Ovary (tissue), 9 donors: ENCODE measurements around the gene CTXN3. TPM values are rescaled to one million over a fixed set of nuclear protein-coding genes. Genes with fewer than 3 reads are reported as not detected.

Experiments used
- DNase-seq, 5 donors: peaks; one replicate each; pipeline ENCODE4 v3.0.0-alpha.2; 2019 to 2020
- H3K27ac ChIP-seq, 2 donors: fragments of 200-600 bp; one replicate each; pipeline versions ENCODE4 v1.5.1 to v1.8.0; 2019 to 2022
- H3K27me3 ChIP-seq: fragments of 200-600 bp; one replicate; pipeline ENCODE4 v1.8.0; 2022
- H3K36me3 ChIP-seq: fragments of 200-600 bp; sonication (generic); one replicate; pipeline ENCODE4 v1.5.1; 2019
- H3K4me1 ChIP-seq: one replicate; pipeline ENCODE4 v1.8.1; 2013; ENCODE audit warnings: mild to moderate bottlenecking, moderate library complexity; ENCODE audit not compliant: insufficient read depth
- H3K4me3 ChIP-seq: fragments of 200-600 bp; sonication (generic); one replicate; pipeline ENCODE4 v1.5.1; 2017
- H3K9me3 ChIP-seq, 2 donors: fragments of 200-600 bp in 1 of 2; sonication (generic) in 1 of 2; one replicate each; pipeline versions ENCODE4 v1.5.1 to v1.8.1; 2013 to 2019; ENCODE audit warnings: mild to moderate bottlenecking in 1 of 2, moderate library complexity in 1 of 2
- EP300 ChIP-seq: sonication (generic); formaldehyde crosslinking; IDR thresholded peaks from one replicate; pipeline ENCODE4 v1.6.1; 2017; ENCODE audit warnings: antibody characterized with exemption
- POLR2A ChIP-seq: fragments of 450-650 bp; IDR thresholded peaks from one replicate; pipeline ENCODE4 v1.6.1; 2017; ENCODE audit warnings: antibody characterized with exemption, mild to moderate bottlenecking, moderate library complexity
- WGBS, 3 donors: extraction: QIAGEN DNeasy Blood & Tissue Kit in 1 of 3; methylation state at CpG; one replicate each; pipeline versions ENCODE4 v1.1.5 to v1.1.7; 2013 to 2017; 5-methylcytosine and 5-hydroxymethylcytosine counted together
- intact Hi-C, 4 donors: fragments of 100-400 bp; cut with DNase I; formaldehyde crosslinking; loops; one replicate each; pipeline versions ENCODE4 v1.11.0 to v1.15.1; 2022 to 2023
- polyA plus RNA-seq, 2 donors: library from polyadenylated mRNA; stranded (reverse); fragments of 200-250 nt in 1 of 2; fragments of 350-450 nt in 1 of 2; fragmentation: Illumina TruSeq in 1 of 2; extraction: RNeasy Lipid Tissue Mini Kit (QIAGEN cat#74804) in 1 of 2; gene quantifications; one replicate each; pipeline ENCODE4 v1.2.3, GENCODE V29; 2013 to 2014
- total RNA-seq, 7 donors: library from RNA; depleted of rRNA in 2 of 7; stranded (reverse); fragments of >200 nt in 2 of 7; fragmentation: NEBNext Ultra II Directional in 3 of 7; extraction: Animal tissue kit (Norgen Biotek cat#: 25700) in 3 of 7; gene quantifications; one replicate each; pipeline versions ENCODE4 v1.1.0 to v1.2.4, GENCODE V29; 2016 to 2023
- TF ChIP-seq, protein P1 (sequence below), 3 donors: fragments of 450-650 bp in 2 of 3; fragments of 200-600 bp in 1 of 3; IDR thresholded peaks; one replicate each; pipeline versions ENCODE4 v1.5.1 to v1.8.0; 2016 to 2022; ENCODE audit warnings: antibody characterized with exemption in 3 of 3, mild to moderate bottlenecking in 1 of 3
- donor health status: DM: no; HTN: no; CAD: no; lungs with moderate emphysema.
- donor health status: DM: no; HTN: no; CAD: no.
- donor health status: Bipolar disorder and iron deficiency.
- donor health status: DM: yes; HTN: yes; CAD: no.
- donor health status: DM: no; HTN: no; CAD: no.
- donor health status: DM: yes; HTN: yes; CAD: no.

Gene CTXN3
- total and polyA plus RNA-seq, 9 donors: not detected

DNA sequence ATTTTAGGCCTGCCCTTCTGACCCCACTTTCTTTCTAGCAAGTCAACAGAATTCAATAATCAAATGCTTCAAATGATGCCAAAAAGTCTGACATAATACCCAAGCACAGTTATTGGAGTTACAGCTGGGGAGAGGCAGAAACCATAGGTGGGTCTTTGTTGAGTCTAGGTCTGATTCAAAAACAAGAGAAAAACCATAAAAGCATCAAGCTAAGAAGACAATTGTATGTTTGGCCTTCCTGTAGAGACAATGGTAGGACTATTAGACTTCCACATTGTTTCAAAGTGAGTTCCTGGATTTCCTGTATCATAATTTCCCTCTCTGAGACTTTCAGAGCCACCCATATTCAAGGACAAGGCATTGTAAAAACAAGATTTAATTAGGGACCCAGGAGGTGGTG, 37.5 kb downstream of the CTXN3 start:
- Histone ChIP-seq H3K36me3 (no peaks in the 10 kb centered on the region), H3K4me1 (peaks cover 3% of the 10 kb centered on the region), H3K27me3 (no peaks in the 10 kb centered on the region), H3K27ac (no peak overlapping the region), H3K4me3 (no peak overlapping the region), H3K9me3 (no peaks in the 10 kb centered on the region)
- intact Hi-C loops: no loop called here
- TF ChIP-seq POLR2A: no peak
- TF ChIP-seq EP300: no peak
- TF ChIP-seq, protein P1, sequence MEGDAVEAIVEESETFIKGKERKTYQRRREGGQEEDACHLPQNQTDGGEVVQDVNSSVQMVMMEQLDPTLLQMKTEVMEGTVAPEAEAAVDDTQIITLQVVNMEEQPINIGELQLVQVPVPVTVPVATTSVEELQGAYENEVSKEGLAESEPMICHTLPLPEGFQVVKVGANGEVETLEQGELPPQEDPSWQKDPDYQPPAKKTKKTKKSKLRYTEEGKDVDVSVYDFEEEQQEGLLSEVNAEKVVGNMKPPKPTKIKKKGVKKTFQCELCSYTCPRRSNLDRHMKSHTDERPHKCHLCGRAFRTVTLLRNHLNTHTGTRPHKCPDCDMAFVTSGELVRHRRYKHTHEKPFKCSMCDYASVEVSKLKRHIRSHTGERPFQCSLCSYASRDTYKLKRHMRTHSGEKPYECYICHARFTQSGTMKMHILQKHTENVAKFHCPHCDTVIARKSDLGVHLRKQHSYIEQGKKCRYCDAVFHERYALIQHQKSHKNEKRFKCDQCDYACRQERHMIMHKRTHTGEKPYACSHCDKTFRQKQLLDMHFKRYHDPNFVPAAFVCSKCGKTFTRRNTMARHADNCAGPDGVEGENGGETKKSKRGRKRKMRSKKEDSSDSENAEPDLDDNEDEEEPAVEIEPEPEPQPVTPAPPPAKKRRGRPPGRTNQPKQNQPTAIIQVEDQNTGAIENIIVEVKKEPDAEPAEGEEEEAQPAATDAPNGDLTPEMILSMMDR (IDR thresholded peaks at IDR 0.05): no peak
- no peak for DNase-seq

DNA sequence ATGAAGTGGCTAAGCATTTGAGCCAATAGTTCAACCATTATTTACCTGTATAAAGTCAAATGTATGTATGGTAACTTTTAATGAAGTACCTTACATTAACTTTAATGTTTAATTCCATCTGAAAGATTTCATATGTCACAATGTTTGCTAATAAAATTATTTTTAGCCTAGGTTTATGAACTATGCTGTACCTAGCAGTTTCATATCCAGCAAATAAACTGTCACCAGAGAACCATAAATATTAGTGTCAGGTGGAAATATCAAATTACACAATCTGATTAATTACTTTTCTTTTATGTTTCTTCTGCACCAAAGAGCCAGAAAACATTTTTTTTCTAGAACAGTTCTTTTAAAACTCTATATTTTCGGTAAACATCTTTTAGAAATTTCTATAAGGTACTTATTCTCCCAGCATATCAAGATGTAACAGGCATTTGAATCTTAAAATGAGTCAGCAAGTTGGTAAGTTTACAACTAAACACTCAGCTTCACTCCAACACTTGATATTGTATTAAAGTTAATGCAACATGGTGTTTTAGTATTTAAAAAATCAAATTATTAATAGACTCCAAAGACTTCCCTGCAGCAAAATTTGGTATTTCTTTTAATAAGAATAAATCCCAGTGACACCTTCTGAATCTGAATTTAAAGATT, 45.8 kb downstream of the CTXN3 start:
- WGBS, 3 donors: 95 to 100% (median 97%) methylated on average over 1 of the region's 1 CpG
- H3K4me3 ChIP-seq: no peak overlapping the region
- DNase-seq: no peak
- H3K36me3 ChIP-seq: no peaks in the 10 kb centered on the region
- no peaks in the 10 kb centered on the region for H3K27me3 ChIP-seq
- TF ChIP-seq, protein P1 (IDR thresholded peaks at IDR 0.05): no peak
- TF ChIP-seq EP300: no peak
- TF ChIP-seq POLR2A: no peak
- H3K27ac ChIP-seq: no peak overlapping the region
- intact Hi-C loops: no loop called here
- H3K9me3 ChIP-seq: no peaks in the 10 kb centered on the region
- H3K4me1 ChIP-seq: no peaks in the 10 kb centered on the region

DNA sequence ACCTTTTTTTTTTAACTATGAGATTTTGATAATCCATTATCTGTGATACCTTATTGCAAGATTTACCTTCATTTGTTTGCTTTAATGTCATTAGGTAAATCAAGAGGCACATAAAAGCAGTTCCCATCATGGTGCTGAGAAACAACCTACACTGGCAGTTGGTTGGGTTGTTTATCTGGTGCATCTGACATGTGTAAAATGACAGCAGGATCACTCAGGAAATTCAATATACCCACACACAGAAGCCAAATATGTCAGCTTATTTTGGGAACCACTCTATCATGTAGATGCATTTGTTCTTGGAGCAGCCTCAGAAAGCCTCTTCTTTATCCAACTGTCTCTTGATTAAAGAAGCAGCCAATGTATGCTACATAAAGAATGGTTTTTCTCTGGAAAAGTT, 46.5 kb downstream of the CTXN3 start:
- intact Hi-C loops: no loop called here
- Histone ChIP-seq H3K4me3 (no peak overlapping the region), H3K9me3 (no peaks in the 10 kb centered on the region), H3K27me3 (no peaks in the 10 kb centered on the region), H3K36me3 (no peaks in the 10 kb centered on the region), H3K27ac (no peak overlapping the region), H3K4me1 (no peaks in the 10 kb centered on the region)
- no peak for DNase-seq
- TF ChIP-seq POLR2A: no peak
- TF ChIP-seq EP300: no peak
- TF ChIP-seq, protein P1 (IDR thresholded peaks at IDR 0.05): no peak

DNA sequence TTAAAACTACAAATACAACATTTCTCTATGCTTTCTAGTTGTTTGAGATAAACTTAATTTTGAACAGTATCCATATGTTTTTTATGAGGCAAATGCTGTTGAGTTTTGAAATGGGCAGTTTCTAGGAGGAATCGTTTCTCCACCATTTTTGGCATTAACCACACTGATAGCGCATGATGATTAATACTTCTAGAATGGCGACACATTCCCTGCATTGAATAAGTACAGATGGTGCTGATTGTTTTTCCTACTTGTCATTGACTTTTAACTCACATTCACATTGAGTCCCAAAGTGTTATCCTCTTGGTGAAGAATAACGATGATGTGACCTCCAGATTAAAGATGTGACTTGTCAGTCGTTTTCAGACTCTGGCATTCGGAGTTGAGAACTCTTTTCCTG, 47.8 kb downstream of the CTXN3 start:
- TF ChIP-seq, protein P1 (IDR thresholded peaks at IDR 0.05): no peak
- no peak for TF ChIP-seq POLR2A
- TF ChIP-seq EP300: no peak
- DNase-seq: no peak
- intact Hi-C loops: no loop called here
- Histone ChIP-seq H3K27me3 (no peaks in the 10 kb centered on the region), H3K27ac (no peak overlapping the region), H3K4me3 (no peak overlapping the region), H3K36me3 (no peaks in the 10 kb centered on the region), H3K4me1 (no peaks in the 10 kb centered on the region), H3K9me3 (no peaks in the 10 kb centered on the region)
- WGBS, 3 donors: 63 to 75% (median 71%) methylated on average over 6 of the region's 6 CpGs
